IMR-90 (cell line): ENCODE data around the gene FST. TPM values are rescaled to one million over a fixed set of nuclear protein-coding genes. Genes with fewer than 3 reads are reported as not detected.

ENCODE experiments used
- ATAC-seq: fragments of 200-7000 bp; cut with Tn5 transposase; 2 replicates; pipeline ENCODE4 v1.9.1; 2020; ENCODE audit warnings: low read depth, mild to moderate bottlenecking, moderate library complexity
- BruUV-seq: library from RNA; stranded (reverse); fragments of 400-500 nt; replicated peaks from 2 replicates; lab custom pipeline; 2021; lab: Mats Ljungman, UMichigan
- CTCF ChIA-PET: fragments of 300-600 bp; formaldehyde crosslinking; extraction: SDS; loops from one replicate; lab custom pipeline; 2021; ENCODE audit warnings: antibody characterized with exemption; lab: Yijun Ruan, JAX
- POLR2A ChIA-PET: fragments of 300-600 bp; sonication (Branson Sonifier 250); formaldehyde crosslinking; loops from one replicate; lab custom pipeline; 2022; ENCODE audit warnings: antibody characterized with exemption; ENCODE audit not compliant: unreplicated experiment; lab: Charles Lee
- DNase-seq: peaks from one replicate; pipeline ENCODE4 v3.0.0; 2013
- H2AFZ ChIP-seq: replicated peaks from 2 replicates; pipeline ENCODE3; 2013; ENCODE audit warnings: low read length, mild to moderate bottlenecking; ENCODE audit not compliant: poor library complexity
- H2AK5ac ChIP-seq: 2 replicates; pipeline ENCODE4 v1.6.1; 2013; ENCODE audit warnings: low read depth, low read length, inconsistent platforms
- H2AK9ac ChIP-seq: replicated peaks from 2 replicates; pipeline ENCODE3; 2013; ENCODE audit warnings: mild to moderate bottlenecking, low read depth, low read length, moderate library complexity; ENCODE audit not compliant: poor library complexity
- H2BK120ac ChIP-seq: 2 replicates; pipeline ENCODE4 v1.6.1; 2013; ENCODE audit warnings: low read depth, low read length, inconsistent platforms
- H2BK15ac ChIP-seq: 3 replicates; pipeline ENCODE4 v1.6.1; 2013; ENCODE audit warnings: low read depth, low read length, inconsistent platforms
- H2BK20ac ChIP-seq: 2 replicates; pipeline ENCODE4 v1.6.1; 2013; ENCODE audit warnings: low read depth, mild to moderate bottlenecking, inconsistent platforms, low read length, moderate library complexity
- H2BK5ac ChIP-seq: 2 replicates; pipeline ENCODE4 v1.6.1; 2013; ENCODE audit warnings: mild to moderate bottlenecking, low read depth, low read length, inconsistent platforms; ENCODE audit not compliant: poor library complexity, severe bottlenecking
- H3K14ac ChIP-seq: replicated peaks from 2 replicates; pipeline ENCODE4 v1.6.1; 2013; ENCODE audit warnings: low read depth, low read length, inconsistent platforms
- H3K18ac ChIP-seq: 2 replicates; pipeline ENCODE4 v1.6.1; 2013; ENCODE audit warnings: low read depth, low read length, control low read depth
- H3K23ac ChIP-seq: 2 replicates; pipeline ENCODE4 v1.6.1; 2013; ENCODE audit warnings: low read depth, low read length, inconsistent platforms
- H3K27ac ChIP-seq: 2 replicates; pipeline ENCODE4 v1.5.1; 2013; ENCODE audit warnings: mild to moderate bottlenecking, control low read depth, low read length; ENCODE audit not compliant: insufficient read depth
- H3K27me3 ChIP-seq: 2 replicates; pipeline ENCODE4 v1.6.1; 2013; ENCODE audit warnings: low read length; ENCODE audit not compliant: control insufficient read depth, insufficient read depth
- H3K36me3 ChIP-seq: 2 replicates; pipeline ENCODE4 v1.6.1; 2013; ENCODE audit warnings: low read length, mixed read lengths; ENCODE audit not compliant: control insufficient read depth, insufficient read depth
- H3K4ac ChIP-seq: 2 replicates; pipeline ENCODE4 v1.6.1; 2013; ENCODE audit warnings: low read depth, low read length, inconsistent platforms
- H3K4me1 ChIP-seq: 2 replicates; pipeline ENCODE4 v1.6.1; 2013; ENCODE audit warnings: low read length, mixed read lengths; ENCODE audit not compliant: control insufficient read depth, insufficient read depth
- H3K4me2 ChIP-seq: 2 replicates; pipeline ENCODE4 v1.6.1; 2013; ENCODE audit warnings: low read depth, mild to moderate bottlenecking, control low read depth, low read length, moderate library complexity
- H3K4me3 ChIP-seq: 2 replicates; pipeline ENCODE4 v1.5.1; 2013; ENCODE audit warnings: low read depth, mild to moderate bottlenecking, control low read depth, low read length, moderate library complexity; ENCODE audit not compliant: insufficient read depth
- H3K56ac ChIP-seq: 2 replicates; pipeline ENCODE4 v1.6.1; 2013; ENCODE audit warnings: low read length, inconsistent platforms; ENCODE audit not compliant: insufficient read depth; ENCODE audit errors: extremely low read depth
- H3K79me1 ChIP-seq, 2 experiments: 2 replicates each; pipeline ENCODE4 v1.6.1; 2013; ENCODE audit warnings: low read length in 2 of 2, inconsistent platforms in 1 of 2, low read depth in 1 of 2
- H3K9ac ChIP-seq: 2 replicates; pipeline ENCODE4 v1.6.1; 2013; ENCODE audit warnings: low read depth, low read length, control low read depth
- H3K9me1 ChIP-seq: 2 replicates; pipeline ENCODE4 v1.6.1; 2013; ENCODE audit warnings: low read length, inconsistent platforms; ENCODE audit not compliant: insufficient read depth
- H3K9me3 ChIP-seq: 2 replicates; pipeline ENCODE4 v1.6.1; 2013; ENCODE audit warnings: low read length; ENCODE audit not compliant: control insufficient read depth, insufficient read depth
- H4K20me1 ChIP-seq: 2 replicates; pipeline ENCODE4 v1.6.1; 2013; ENCODE audit warnings: low read length, inconsistent platforms; ENCODE audit not compliant: insufficient read depth
- H4K5ac ChIP-seq: 2 replicates; pipeline ENCODE4 v1.6.1; 2013; ENCODE audit warnings: mild to moderate bottlenecking, low read depth, low read length, control low read depth
- H4K8ac ChIP-seq, 2 experiments: 2 replicates each; pipeline ENCODE4 v1.6.1; 2013; ENCODE audit warnings: low read depth in 2 of 2, low read length in 2 of 2, control low read depth in 1 of 2, inconsistent platforms in 1 of 2
- H4K91ac ChIP-seq: 2 replicates; pipeline ENCODE4 v1.6.1; 2013; ENCODE audit warnings: low read depth, low read length, inconsistent platforms; ENCODE audit not compliant: insufficient read depth
- CEBPB ChIP-seq: IDR thresholded peaks from 2 replicates; pipeline ENCODE4 v1.6.1; 2012; ENCODE audit warnings: low read depth, low read length, improper control_type of control experiment
- FOS ChIP-seq: fragments of 150-350 bp; IDR thresholded peaks from 2 replicates; pipeline ENCODE4 v1.6.1; 2016; ENCODE audit warnings: low read depth, low read length
- MAFK ChIP-seq: IDR thresholded peaks from 2 replicates; pipeline ENCODE4 v1.6.1; 2012; ENCODE audit warnings: low read depth, low read length, improper control_type of control experiment
- MAZ ChIP-seq: IDR thresholded peaks from 2 replicates; pipeline ENCODE4 v1.6.1; 2012; ENCODE audit warnings: low read depth, mild to moderate bottlenecking, low read length, improper control_type of control experiment, moderate library complexity, borderline replicate concordance
- MXI1 ChIP-seq: IDR thresholded peaks from 2 replicates; pipeline ENCODE4 v1.6.1; 2012; ENCODE audit warnings: low read depth, mild to moderate bottlenecking, low read length, moderate library complexity, borderline replicate concordance
- NFE2L2 ChIP-seq: fragments of 150-350 bp; IDR thresholded peaks from 2 replicates; pipeline ENCODE4 v1.6.1; 2016; ENCODE audit warnings: low read depth, mild to moderate bottlenecking, low read length
- POLR2A ChIP-seq: IDR thresholded peaks from 2 replicates; pipeline ENCODE4 v1.6.1; 2012; ENCODE audit warnings: mild to moderate bottlenecking, low read depth, low read length
- RAD21 ChIP-seq: IDR thresholded peaks from 2 replicates; pipeline ENCODE4 v1.6.1; 2012; ENCODE audit warnings: low read length, improper control_type of control experiment
- RFX5 ChIP-seq: IDR thresholded peaks from 2 replicates; pipeline ENCODE4 v1.8.0; 2012; ENCODE audit warnings: low read depth, mild to moderate bottlenecking, low read length, moderate library complexity
- SMC3 ChIP-seq: fragments of 150-350 bp; IDR thresholded peaks from 2 replicates; pipeline ENCODE4 v1.6.1; 2016; ENCODE audit warnings: low read depth, mild to moderate bottlenecking, antibody characterized with exemption, low read length, moderate library complexity
- WGBS, 2 experiments: methylation state at CpG; one replicate each; pipeline versions ENCODE4 v1.1.5 to v1.1.7; 2013; ENCODE audit warnings: missing lambda C conversion rate in 2 of 2; ENCODE audit not compliant: insufficient read length in 1 of 2; ENCODE audit errors: extremely low coverage in 2 of 2; 5-methylcytosine and 5-hydroxymethylcytosine counted together
- dilution Hi-C: fragments of 300-500 bp; cut with HindIII; formaldehyde crosslinking; loops from one replicate; pipeline ENCODE4 v1.14.3; 2018; ENCODE audit warnings: low sequenced_read_pairs; ENCODE audit not compliant: unreplicated experiment
- in situ Hi-C: fragments of 300-500 bp; cut with MboI; formaldehyde crosslinking; loops from 3 replicates; pipeline ENCODE4 v1.14.3; 2019; ENCODE audit warnings: low sequenced_read_pairs, inconsistent platforms, mixed read lengths
- intact Hi-C: fragments of 100-400 bp; cut with micrococcal nuclease; formaldehyde crosslinking; loops from 2 replicates; pipeline ENCODE4 v1.10.0; 2022
- polyA plus RNA-seq, 3 experiments: library from polyadenylated mRNA; depleted of rRNA; stranded (reverse); fragments of >200 nt; gene quantifications; 2 replicates each; pipeline ENCODE4 v1.2.3, GENCODE V29; 2012; ENCODE audit warnings: low replicate concordance in 1 of 3
- total RNA-seq: library from RNA; depleted of rRNA; stranded (reverse); fragments of >200 nt; gene quantifications from 2 replicates; pipeline ENCODE4 v1.2.3, GENCODE V29; 2012
- TF ChIP-seq, protein P1 (sequence below): fragments of 150-350 bp; IDR thresholded peaks from 2 replicates; pipeline ENCODE4 v1.6.1; 2016; ENCODE audit warnings: low read depth, mild to moderate bottlenecking, low read length, moderate library complexity, borderline replicate concordance

The FST gene
- total and polyA plus RNA-seq, 2 of the 4 experiments (the other 2 are of a cell fraction): 141 to 195 TPM

DNA sequence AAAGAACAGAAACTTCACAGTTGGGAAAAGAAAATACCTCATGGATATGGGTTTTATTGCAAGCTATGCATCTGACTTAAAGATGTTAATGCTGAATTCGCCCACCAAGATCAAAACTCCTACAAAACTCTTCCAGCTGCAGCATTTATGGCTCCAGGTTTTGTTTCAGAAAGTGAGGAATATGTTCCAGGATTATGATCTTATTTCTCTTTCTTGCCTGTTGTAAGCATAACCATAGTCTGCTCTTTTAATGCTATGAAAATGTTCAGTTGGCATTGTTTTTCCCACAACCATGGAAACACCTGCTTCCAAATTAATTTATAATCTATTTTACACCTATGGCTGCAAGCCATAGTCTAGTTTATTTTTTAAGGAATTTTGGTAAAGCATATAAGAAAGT, 34.9 kb upstream of the FST start:
- no peaks in the 10 kb centered on the region for H3K4me1 ChIP-seq
- no TSS peak for BruUV-seq
- H3K14ac ChIP-seq: no peak overlapping the region
- no CpG with 5 or more reads among the region's 1 CpG for WGBS, 2 experiments
- H4K91ac ChIP-seq: no peak overlapping the region
- no peak for DNase-seq
- H3K4me2 ChIP-seq: no peak overlapping the region
- intact Hi-C loops (no loop called here), dilution Hi-C loops (no loop called here), in situ Hi-C loops (no loop called here)
- no peak overlapping the region for H3K9ac ChIP-seq
- no peak overlapping the region for H2BK15ac ChIP-seq
- no peak overlapping the region for H3K18ac ChIP-seq
- ChIA-PET POLR2A (no interaction called here), CTCF (no interaction called here)
- ATAC-seq: no peak
- H2AK5ac ChIP-seq: no peak overlapping the region
- H3K9me3 ChIP-seq: no peaks in the 10 kb centered on the region
- no peak overlapping the region for H2BK120ac ChIP-seq
- H2AFZ ChIP-seq: no peak overlapping the region
- H3K4me3 ChIP-seq: no peak overlapping the region
- no peak overlapping the region for H3K27ac ChIP-seq
- H3K79me1 ChIP-seq: no peaks in the 10 kb centered on the region
- H2BK5ac ChIP-seq: no peak overlapping the region
- H4K8ac ChIP-seq: no peak overlapping the region
- H3K56ac ChIP-seq: no peak overlapping the region
- H4K5ac ChIP-seq: no peak overlapping the region
- TF ChIP-seq FOS: no peak
- TF ChIP-seq NFE2L2: no peak
- TF ChIP-seq, protein P1, sequence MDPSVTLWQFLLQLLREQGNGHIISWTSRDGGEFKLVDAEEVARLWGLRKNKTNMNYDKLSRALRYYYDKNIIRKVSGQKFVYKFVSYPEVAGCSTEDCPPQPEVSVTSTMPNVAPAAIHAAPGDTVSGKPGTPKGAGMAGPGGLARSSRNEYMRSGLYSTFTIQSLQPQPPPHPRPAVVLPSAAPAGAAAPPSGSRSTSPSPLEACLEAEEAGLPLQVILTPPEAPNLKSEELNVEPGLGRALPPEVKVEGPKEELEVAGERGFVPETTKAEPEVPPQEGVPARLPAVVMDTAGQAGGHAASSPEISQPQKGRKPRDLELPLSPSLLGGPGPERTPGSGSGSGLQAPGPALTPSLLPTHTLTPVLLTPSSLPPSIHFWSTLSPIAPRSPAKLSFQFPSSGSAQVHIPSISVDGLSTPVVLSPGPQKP: no peak
- no peak for TF ChIP-seq MXI1
- no peak for TF ChIP-seq SMC3
- TF ChIP-seq RFX5: no peak
- no peak for TF ChIP-seq POLR2A
- TF ChIP-seq MAZ: no peak
- TF ChIP-seq RAD21: no peak
- no peak for TF ChIP-seq MAFK
- TF ChIP-seq CEBPB: no peak
- no peaks in the 10 kb centered on the region for H3K27me3 ChIP-seq
- H2BK20ac ChIP-seq: no peak overlapping the region
- H4K20me1 ChIP-seq: no peaks in the 10 kb centered on the region
- no peaks in the 10 kb centered on the region for H3K9me1 ChIP-seq
- H3K4ac ChIP-seq: no peak overlapping the region
- H3K36me3 ChIP-seq: no peaks in the 10 kb centered on the region
- no peak overlapping the region for H3K23ac ChIP-seq
- H2AK9ac ChIP-seq: no peak overlapping the region
